Stimulated activated memory B cell treated with anti-CD40 and anti-IgM and Interleukin-4, amounts not matched to agents 10 μg/mL and 1 μg/mL and 100 μg/mL, for 72 hours (primary cell): ENCODE data around the gene ERAS.
"Not testable (repeated sequence)": the region's sequence is repeated elsewhere in the genome, so short reads cannot be mapped to it uniquely, and the experiment has no call there.

Source experiments
- ATAC-seq: fragments of 150-1000 bp; cut with Tn5 transposase; 2 replicates; pipeline ENCODE4 v1.10.0; 2021
- H3K27ac Mint-ChIP-seq: one replicate; pipeline ENCODE4 v1.8.0; 2022; ENCODE audit warnings: mild to moderate bottlenecking, mixed read lengths
- H3K27me3 Mint-ChIP-seq: one replicate; pipeline ENCODE4 v1.8.0; 2022; ENCODE audit warnings: mixed read lengths
- H3K36me3 Mint-ChIP-seq: one replicate; pipeline ENCODE4 v1.8.0; 2022; ENCODE audit warnings: mixed read lengths
- H3K4me1 Mint-ChIP-seq: one replicate; pipeline ENCODE4 v1.8.0; 2022; ENCODE audit warnings: mixed read lengths
- H3K4me3 Mint-ChIP-seq: one replicate; pipeline ENCODE4 v1.8.0; 2022; ENCODE audit warnings: mild to moderate bottlenecking, moderate library complexity, mixed read lengths
- H3K9me3 Mint-ChIP-seq: one replicate; pipeline ENCODE4 v1.8.0; 2022; ENCODE audit warnings: mixed read lengths

The ERAS gene

GRCh38 chrX:48815266-48815665 lies 11.0 kb upstream of the ERAS start:
- no peak overlapping the region for H3K4me3 Mint-ChIP-seq
- no peak for ATAC-seq
- H3K27me3 Mint-ChIP-seq: no peaks in the 10 kb centered on the region
- H3K27ac Mint-ChIP-seq: no peak overlapping the region
- H3K4me1 Mint-ChIP-seq: no peaks in the 10 kb centered on the region
- H3K9me3 Mint-ChIP-seq: no peaks in the 10 kb centered on the region
- H3K36me3 Mint-ChIP-seq: peaks cover 62% of the 10 kb centered on the region

- Mint-ChIP-seq H3K36me3 (peaks cover 62% of the 10 kb centered on the region), H3K27ac (no peak overlapping the region)
These were observed 10.1 kb upstream of the ERAS start for GRCh38 chrX:48816014-48816810.

GRCh38 chrX:48818098-48818497 lies 8.2 kb upstream of the ERAS start:
- H3K27ac Mint-ChIP-seq: no peak overlapping the region
- ATAC-seq: no peak
- H3K36me3 Mint-ChIP-seq: peaks cover 61% of the 10 kb centered on the region
- no peaks in the 10 kb centered on the region for H3K27me3 Mint-ChIP-seq
- no peaks in the 10 kb centered on the region for H3K4me1 Mint-ChIP-seq
- H3K9me3 Mint-ChIP-seq: no peaks in the 10 kb centered on the region
- no peak overlapping the region for H3K4me3 Mint-ChIP-seq

More at GRCh38 chrX:48816014-48816810, 10.1 kb upstream of the ERAS start:
- H3K27me3 Mint-ChIP-seq: no peaks in the 10 kb centered on the region
- H3K4me1 Mint-ChIP-seq: no peaks in the 10 kb centered on the region
- H3K4me3 Mint-ChIP-seq: no peak overlapping the region
- no peaks in the 10 kb centered on the region for H3K9me3 Mint-ChIP-seq
- no peak for ATAC-seq

- H3K27me3 Mint-ChIP-seq: no peaks in the 10 kb centered on the region
- no peak overlapping the region for H3K4me3 Mint-ChIP-seq
- no peak overlapping the region for H3K27ac Mint-ChIP-seq
- peaks cover 61% of the 10 kb centered on the region for H3K36me3 Mint-ChIP-seq
- no peak for ATAC-seq
- H3K4me1 Mint-ChIP-seq: no peaks in the 10 kb centered on the region
- H3K9me3 Mint-ChIP-seq: no peaks in the 10 kb centered on the region
These were observed 7.4 kb upstream of the ERAS start for GRCh38 chrX:48818866-48819265.

GRCh38 chrX:48819394-48819793 lies 6.9 kb upstream of the ERAS start:
- not testable (repeated sequence) for H3K4me1 Mint-ChIP-seq

GRCh38 chrX:48823053-48823452 lies 3.3 kb upstream of the ERAS start:
- H3K4me3 Mint-ChIP-seq: no peak overlapping the region
- H3K36me3 Mint-ChIP-seq: peaks cover 64% of the 10 kb centered on the region
- peaks cover 10% of the 10 kb centered on the region for H3K4me1 Mint-ChIP-seq
- no peak for ATAC-seq
- peaks cover 11% of the 10 kb centered on the region for H3K27me3 Mint-ChIP-seq
- H3K27ac Mint-ChIP-seq: no peak overlapping the region
- H3K9me3 Mint-ChIP-seq: no peaks in the 10 kb centered on the region

More at GRCh38 chrX:48819394-48819793, 6.9 kb upstream of the ERAS start:
- ATAC-seq, H3K9me3 Mint-ChIP-seq, H3K4me3 Mint-ChIP-seq, H3K27ac Mint-ChIP-seq, H3K27me3 Mint-ChIP-seq: not testable (repeated sequence)
- peaks cover 62% of the 10 kb centered on the region for H3K36me3 Mint-ChIP-seq

GRCh38 chrX:48824066-48824465 lies 2.2 kb upstream of the ERAS start:
- H3K27ac Mint-ChIP-seq: no peak overlapping the region
- peaks cover 12% of the 10 kb centered on the region for H3K27me3 Mint-ChIP-seq
- H3K4me1 Mint-ChIP-seq: peaks cover 10% of the 10 kb centered on the region
- ATAC-seq: no peak
- H3K9me3 Mint-ChIP-seq: no peaks in the 10 kb centered on the region
- H3K4me3 Mint-ChIP-seq: no peak overlapping the region
- peaks cover 61% of the 10 kb centered on the region for H3K36me3 Mint-ChIP-seq

GRCh38 chrX:48826876-48827653 lies 752 bp downstream of the ERAS start:
- no peak for ATAC-seq
- Mint-ChIP-seq H3K4me3 (peak overlapping the region; percentile 72), H3K27ac (no peak overlapping the region)

GRCh38 chrX:48827654-48827968 lies 1.3 kb downstream of the ERAS start:
- Mint-ChIP-seq H3K36me3 (peaks cover 35% of the 10 kb centered on the region), H3K9me3 (no peaks in the 10 kb centered on the region), H3K4me3 (peak overlapping the region; percentile 72), H3K27ac (no peak overlapping the region), H3K27me3 (peaks cover 25% of the 10 kb centered on the region), H3K4me1 (peaks cover 10% of the 10 kb centered on the region)
- no peak for ATAC-seq

More at GRCh38 chrX:48826876-48827653, 752 bp downstream of the ERAS start:
- H3K4me1 Mint-ChIP-seq: peaks cover 10% of the 10 kb centered on the region
- no peaks in the 10 kb centered on the region for H3K9me3 Mint-ChIP-seq
- H3K36me3 Mint-ChIP-seq: peaks cover 40% of the 10 kb centered on the region
- H3K27me3 Mint-ChIP-seq: peaks cover 20% of the 10 kb centered on the region

- Mint-ChIP-seq H3K27me3 (peaks cover 40% of the 10 kb centered on the region), H3K4me1 (peaks cover 14% of the 10 kb centered on the region), H3K4me3 (no peak overlapping the region), H3K27ac (no peak overlapping the region), H3K36me3 (peaks cover 19% of the 10 kb centered on the region), H3K9me3 (no peaks in the 10 kb centered on the region)
- no peak for ATAC-seq
These were observed 2.9 kb downstream of the ERAS start for GRCh38 chrX:48829016-48829735.

- peaks cover 58% of the 10 kb centered on the region for H3K27me3 Mint-ChIP-seq
- no peak overlapping the region for H3K4me3 Mint-ChIP-seq
These were observed 5.0 kb downstream of the ERAS start for GRCh38 chrX:48831136-48831908.

GRCh38 chrX:48831909-48832291 lies 5.6 kb downstream of the ERAS start:
- H3K9me3 Mint-ChIP-seq: no peaks in the 10 kb centered on the region
- H3K27ac Mint-ChIP-seq: no peak overlapping the region
- no peaks in the 10 kb centered on the region for H3K36me3 Mint-ChIP-seq
- no peak for ATAC-seq
- peaks cover 63% of the 10 kb centered on the region for H3K27me3 Mint-ChIP-seq
- H3K4me3 Mint-ChIP-seq: no peak overlapping the region
- peaks cover 18% of the 10 kb centered on the region for H3K4me1 Mint-ChIP-seq

More at GRCh38 chrX:48831136-48831908, 5.0 kb downstream of the ERAS start:
- H3K4me1 Mint-ChIP-seq: peaks cover 18% of the 10 kb centered on the region
- H3K9me3 Mint-ChIP-seq: no peaks in the 10 kb centered on the region
- no peaks in the 10 kb centered on the region for H3K36me3 Mint-ChIP-seq
- ATAC-seq: no peak
- no peak overlapping the region for H3K27ac Mint-ChIP-seq

- H3K36me3 Mint-ChIP-seq: no peaks in the 10 kb centered on the region
- H3K4me3 Mint-ChIP-seq: peak overlapping the region; percentile 14
- H3K9me3 Mint-ChIP-seq: no peaks in the 10 kb centered on the region
- H3K27me3 Mint-ChIP-seq: peaks cover 52% of the 10 kb centered on the region
- H3K4me1 Mint-ChIP-seq: peaks cover 12% of the 10 kb centered on the region
- no peak for ATAC-seq
- H3K27ac Mint-ChIP-seq: no peak overlapping the region
These were observed 7.3 kb downstream of the ERAS start for GRCh38 chrX:48833542-48834138.

GRCh38 chrX:48834383-48834709 lies 8.0 kb downstream of the ERAS start:
- Mint-ChIP-seq H3K4me3 (peak overlapping the region; percentile 21), H3K9me3 (no peaks in the 10 kb centered on the region), H3K4me1 (peaks cover 12% of the 10 kb centered on the region), H3K36me3 (no peaks in the 10 kb centered on the region), H3K27ac (no peak overlapping the region), H3K27me3 (peaks cover 52% of the 10 kb centered on the region)
- no peak for ATAC-seq
